ENCODE results near the gene TMPRSS13. TPM values are rescaled to one million over a fixed set of nuclear protein-coding genes. Genes with fewer than 3 reads are reported as not detected.

The TMPRSS13 gene
- total RNA-seq, 3 donors from 2014 or later (not counting 1 experiment from before 2014, with no cell fraction given) = 1.6 to 1.8 (median 1.8) TPM

DNA sequence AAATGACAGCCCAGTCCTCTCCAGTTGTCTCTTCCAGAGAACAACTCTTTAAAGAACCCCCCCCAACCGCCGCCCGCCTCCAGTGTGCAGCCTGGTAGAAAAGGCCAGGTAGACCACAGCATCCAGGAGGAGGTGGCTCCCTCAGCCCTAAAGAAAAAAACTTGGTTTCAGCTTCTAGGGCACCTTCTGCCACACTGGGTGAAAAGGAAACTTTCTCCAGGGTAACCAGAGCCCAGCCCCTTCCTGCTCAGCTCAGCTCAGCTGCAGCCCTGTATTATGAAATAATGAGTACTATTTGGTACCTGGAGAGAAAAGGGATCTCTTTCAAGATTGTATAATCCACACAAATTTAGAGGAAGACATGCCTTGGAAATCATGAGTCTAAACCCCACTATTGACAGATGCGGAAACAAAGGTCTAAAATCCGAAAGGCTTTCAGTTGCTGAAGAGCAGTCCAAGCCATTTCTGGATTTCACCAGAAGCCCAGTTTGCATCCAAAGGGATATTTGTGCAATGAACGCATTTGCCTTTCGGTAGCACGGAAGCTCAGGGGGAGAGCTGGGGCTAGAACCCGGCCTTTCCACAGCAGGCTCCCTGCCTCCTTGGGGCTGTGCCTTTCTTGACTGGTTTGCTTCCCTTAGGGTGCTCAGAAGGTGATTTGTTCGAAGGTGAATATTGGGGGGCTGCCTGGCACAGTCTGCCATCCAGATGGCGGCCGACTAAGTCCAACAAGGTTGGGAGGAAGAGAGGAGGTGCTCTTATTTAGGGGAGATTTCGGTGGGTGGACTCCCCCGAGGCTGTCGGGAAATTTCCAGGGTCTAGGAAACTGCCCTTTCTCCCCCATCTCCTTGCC, 56.0 kb downstream of the TMPRSS13 start:
- intact Hi-C loops (cut with micrococcal nuclease) = no loop called here
- Mint-ChIP-seq H3K9me3 (no peaks in the 10 kb centered on the region), H3K27me3 (ENCODE audit: low read depth in 2 of 2) (peaks cover 46 to 63% of the 10 kb centered on the region in 2 donors), H3K4me1 (peaks cover 15 to 36% of the 10 kb centered on the region in 2 donors), H3K36me3 (no peaks in the 10 kb centered on the region), H3K4me3 (no peak overlapping the region), H3K27ac (no peak overlapping the region)
- ATAC-seq (no peak), DNase-seq (no peak)
- TF ChIP-seq, protein P1, sequence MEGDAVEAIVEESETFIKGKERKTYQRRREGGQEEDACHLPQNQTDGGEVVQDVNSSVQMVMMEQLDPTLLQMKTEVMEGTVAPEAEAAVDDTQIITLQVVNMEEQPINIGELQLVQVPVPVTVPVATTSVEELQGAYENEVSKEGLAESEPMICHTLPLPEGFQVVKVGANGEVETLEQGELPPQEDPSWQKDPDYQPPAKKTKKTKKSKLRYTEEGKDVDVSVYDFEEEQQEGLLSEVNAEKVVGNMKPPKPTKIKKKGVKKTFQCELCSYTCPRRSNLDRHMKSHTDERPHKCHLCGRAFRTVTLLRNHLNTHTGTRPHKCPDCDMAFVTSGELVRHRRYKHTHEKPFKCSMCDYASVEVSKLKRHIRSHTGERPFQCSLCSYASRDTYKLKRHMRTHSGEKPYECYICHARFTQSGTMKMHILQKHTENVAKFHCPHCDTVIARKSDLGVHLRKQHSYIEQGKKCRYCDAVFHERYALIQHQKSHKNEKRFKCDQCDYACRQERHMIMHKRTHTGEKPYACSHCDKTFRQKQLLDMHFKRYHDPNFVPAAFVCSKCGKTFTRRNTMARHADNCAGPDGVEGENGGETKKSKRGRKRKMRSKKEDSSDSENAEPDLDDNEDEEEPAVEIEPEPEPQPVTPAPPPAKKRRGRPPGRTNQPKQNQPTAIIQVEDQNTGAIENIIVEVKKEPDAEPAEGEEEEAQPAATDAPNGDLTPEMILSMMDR (IDR thresholded peaks at IDR 0.05) = no peak
- Histone ChIP-seq H3K4me1 (ENCODE audit: control insufficient read depth, insufficient read depth, low read length) (peaks cover 40% of the 10 kb centered on the region), H3K4me3 (ENCODE audit: low read length) (no peak overlapping the region), H3K27me3 (ENCODE audit: control insufficient read depth, insufficient read depth, low read length) (peaks cover 35% of the 10 kb centered on the region), H3K9me3 (ENCODE audit: control insufficient read depth, insufficient read depth, low read length) (no peaks in the 10 kb centered on the region), H3K27ac (ENCODE audit: low read length) (no peak overlapping the region), H3K36me3 (ENCODE audit: control insufficient read depth, insufficient read depth, low read length) (no peaks in the 10 kb centered on the region)
- 81% methylated on average over 14 of the region's 15 CpGs for WGBS (ENCODE audit: insufficient coverage)

DNA sequence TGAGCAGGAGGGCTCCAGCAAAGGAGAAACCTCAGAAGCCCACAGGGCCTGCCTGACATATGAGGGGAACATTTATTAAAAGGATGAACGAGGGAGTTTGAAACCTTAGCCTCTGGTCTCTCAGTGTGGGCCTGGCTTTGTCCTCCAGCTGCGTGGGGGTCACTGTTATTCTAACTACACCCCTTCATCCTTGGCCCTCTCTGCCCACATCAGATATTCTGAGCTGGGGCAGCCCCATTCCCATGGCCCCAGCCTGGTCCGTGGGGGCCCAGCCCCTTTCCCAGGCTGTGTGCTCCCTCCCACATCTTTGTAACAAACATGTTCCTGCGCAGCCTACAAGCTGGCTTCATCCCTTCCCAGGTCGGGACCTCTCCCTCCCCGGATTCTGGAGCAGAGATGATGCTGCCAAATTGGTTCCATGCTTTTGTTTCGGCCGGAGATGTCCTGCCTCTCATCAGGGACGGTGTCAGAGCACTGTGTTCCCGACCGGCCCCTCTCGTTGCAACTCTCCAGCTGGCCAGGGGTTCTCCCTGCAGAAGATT, 56.7 kb downstream of the TMPRSS13 start:
- no peak overlapping the region for H3K4me3 Mint-ChIP-seq
- H3K9me3 Mint-ChIP-seq = no peaks in the 10 kb centered on the region
- H3K4me1 Mint-ChIP-seq = peaks cover 15 to 36% of the 10 kb centered on the region in 2 donors
- intact Hi-C loops (cut with micrococcal nuclease) = no loop called here
- no peak for ATAC-seq
- WGBS (ENCODE audit: insufficient coverage) = 77% methylated on average over 12 of the region's 12 CpGs
- no peaks in the 10 kb centered on the region for H3K36me3 Mint-ChIP-seq
- Histone ChIP-seq H3K9me3 (ENCODE audit: control insufficient read depth, insufficient read depth, low read length) (no peaks in the 10 kb centered on the region), H3K4me3 (ENCODE audit: low read length) (no peak overlapping the region), H3K27me3 (ENCODE audit: control insufficient read depth, insufficient read depth, low read length) (peaks cover 35% of the 10 kb centered on the region), H3K36me3 (ENCODE audit: control insufficient read depth, insufficient read depth, low read length) (no peaks in the 10 kb centered on the region), H3K27ac (ENCODE audit: low read length) (no peak overlapping the region), H3K4me1 (ENCODE audit: control insufficient read depth, insufficient read depth, low read length) (peaks cover 40% of the 10 kb centered on the region)
- no peak for DNase-seq
- peaks cover 43 to 61% of the 10 kb centered on the region in 2 donors for H3K27me3 Mint-ChIP-seq (ENCODE audit: low read depth in 2 of 2)
- TF ChIP-seq, protein P1 (IDR thresholded peaks at IDR 0.05) = no peak
- no peak overlapping the region for H3K27ac Mint-ChIP-seq

DNA sequence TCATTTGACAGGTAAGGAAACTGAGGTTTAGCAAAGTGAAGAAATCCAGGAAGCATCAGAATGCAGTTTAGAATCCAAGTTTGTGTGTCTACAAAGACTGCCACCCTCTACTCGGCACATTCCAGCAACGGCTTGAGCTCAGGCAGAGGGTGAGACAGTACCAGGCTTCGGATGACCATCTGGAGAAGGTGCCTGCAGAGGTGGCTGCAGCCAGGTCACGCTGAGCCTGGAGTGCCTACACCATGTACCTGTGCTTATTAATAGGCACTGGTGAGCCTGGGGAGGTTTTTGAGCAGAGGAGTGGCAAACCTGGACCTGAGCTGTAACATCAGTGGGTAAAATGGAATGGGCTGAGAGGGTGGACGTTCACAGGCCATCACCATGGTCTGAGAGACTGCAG, 57.4 kb downstream of the TMPRSS13 start:
- H3K27me3 ChIP-seq (ENCODE audit: control insufficient read depth, insufficient read depth, low read length) = peaks cover 28% of the 10 kb centered on the region
- H3K27me3 Mint-ChIP-seq (ENCODE audit: low read depth in 2 of 2) = peaks cover 40 to 61% of the 10 kb centered on the region in 2 donors
- WGBS (ENCODE audit: insufficient coverage) = 85% methylated on average over 5 of the region's 5 CpGs
- no peak overlapping the region for H3K27ac Mint-ChIP-seq
- H3K9me3 ChIP-seq (ENCODE audit: control insufficient read depth, insufficient read depth, low read length) = no peaks in the 10 kb centered on the region
- H3K4me3 Mint-ChIP-seq = no peak overlapping the region
- TF ChIP-seq, protein P1 (IDR thresholded peaks at IDR 0.05) = no peak
- ATAC-seq = no peak
- no peaks in the 10 kb centered on the region for H3K36me3 ChIP-seq (ENCODE audit: control insufficient read depth, insufficient read depth, low read length)
- H3K4me1 ChIP-seq (ENCODE audit: control insufficient read depth, insufficient read depth, low read length) = peaks cover 37% of the 10 kb centered on the region
- no peaks in the 10 kb centered on the region for H3K36me3 Mint-ChIP-seq
- intact Hi-C loops (cut with micrococcal nuclease) = no loop called here
- no peak overlapping the region for H3K27ac ChIP-seq (ENCODE audit: low read length)
- peaks cover 15 to 32% of the 10 kb centered on the region in 2 donors for H3K4me1 Mint-ChIP-seq
- H3K4me3 ChIP-seq (ENCODE audit: low read length) = no peak overlapping the region
- no peak for DNase-seq
- H3K9me3 Mint-ChIP-seq = no peaks in the 10 kb centered on the region

All from natural killer cell (primary cell).